GM12878 (cell line): Measurements from ENCODE around the gene KRT33A. TPM values are rescaled to one million over a fixed set of nuclear protein-coding genes. Genes with fewer than 3 reads are reported as not detected.
"Not testable (repeated sequence)": the region's sequence is repeated elsewhere in the genome, so short reads cannot be mapped to it uniquely, and the experiment has no call there.

Experiments
- ATAC-seq: fragments of 200-7000 bp; cut with Tn5 transposase; 3 replicates; pipeline ENCODE4 v1.9.1; 2020; ENCODE audit warnings: mild to moderate bottlenecking, moderate library complexity
- BruUV-seq: library from RNA; stranded (reverse); fragments of 400-500 nt; replicated peaks from 2 replicates; lab custom pipeline; 2021; lab: Mats Ljungman, UMichigan
- CTCF ChIA-PET: fragments of 300-600 bp; sonication (Branson Sonifier 250); formaldehyde crosslinking; extraction: SDS; loops from one replicate; lab custom pipeline; 2021; ENCODE audit warnings: inconsistent platforms; lab: Yijun Ruan, JAX
- POLR2A ChIA-PET: fragments of 350-600 bp; formaldehyde crosslinking; extraction: SDS; loops from one replicate; lab custom pipeline; 2021; ENCODE audit warnings: inconsistent platforms; lab: Charles Lee
- RAD21 ChIA-PET: fragments of 300-600 bp; sonication (Branson Sonifier 250); formaldehyde crosslinking; loops from one replicate; lab custom pipeline; 2023; ENCODE audit warnings: antibody characterized with exemption; ENCODE audit not compliant: unreplicated experiment; lab: Charles Lee
- SMC1A ChIA-PET: fragments of 300-600 bp; sonication (Branson Sonifier 250); formaldehyde crosslinking; loops from one replicate; lab custom pipeline; 2023; ENCODE audit not compliant: unreplicated experiment, uncharacterized antibody; lab: Charles Lee
- DNase-seq: peaks from one replicate; pipeline ENCODE4 v3.0.0-alpha.2; 2011; ENCODE audit warnings: low read depth, low spot score
- FAIRE-seq: peaks from 3 replicates; lab custom pipeline; 2011; peaks lifted over from hg19 to GRCh38; lab: Jason Lieb, UNC
- H2AFZ ChIP-seq: 2 replicates; pipeline ENCODE4 v1.6.0; 2011; ENCODE audit warnings: low read depth, low read length, control low read depth; ENCODE audit not compliant: control insufficient read depth
- H3K27ac ChIP-seq: 2 replicates; pipeline ENCODE4 v1.5.1; 2011; ENCODE audit warnings: control low read depth; ENCODE audit not compliant: control insufficient read depth, insufficient read depth
- H3K27me3 ChIP-seq, 2 experiments: replicated peaks in 1 of 2; 2 replicates each; pipeline versions ENCODE4 v1.6.0 to v1.6.1; 2011; ENCODE audit warnings: low read length in 1 of 2; ENCODE audit not compliant: control insufficient read depth in 2 of 2, insufficient read depth in 2 of 2
- H3K36me3 ChIP-seq, 2 experiments: 2 replicates each; pipeline ENCODE4 v1.5.1; 2011; ENCODE audit warnings: low read length in 1 of 2; ENCODE audit not compliant: control insufficient read depth in 2 of 2, insufficient read depth in 2 of 2
- H3K4me1 ChIP-seq: 2 replicates; pipeline ENCODE4 v1.6.1; 2011; ENCODE audit warnings: mild to moderate bottlenecking, low read length, moderate library complexity, mixed read lengths; ENCODE audit not compliant: control insufficient read depth, insufficient read depth
- H3K4me2 ChIP-seq: 2 replicates; pipeline ENCODE4 v1.6.0; 2011; ENCODE audit warnings: control low read depth; ENCODE audit not compliant: control insufficient read depth, insufficient read depth
- H3K4me3 ChIP-seq: fragments of 200-600 bp; sonication (generic); 2 replicates; pipeline ENCODE4 v1.5.1; 2016
- H3K79me2 ChIP-seq: 2 replicates; pipeline ENCODE4 v1.6.0; 2011; ENCODE audit warnings: low read length; ENCODE audit not compliant: control insufficient read depth, insufficient read depth
- H3K9ac ChIP-seq: 2 replicates; pipeline ENCODE4 v1.8.0; 2011; ENCODE audit warnings: low read length, control low read depth, mixed read lengths; ENCODE audit not compliant: control insufficient read depth, insufficient read depth
- H3K9me3 ChIP-seq: replicated peaks from 3 replicates; pipeline ENCODE4 v1.5.1; 2011; ENCODE audit warnings: mild to moderate bottlenecking, low read length; ENCODE audit not compliant: control insufficient read depth, insufficient read depth
- H4K20me1 ChIP-seq: 2 replicates; pipeline ENCODE4 v1.6.0; 2011; ENCODE audit not compliant: control insufficient read depth, insufficient read depth
- ASH2L ChIP-seq: fragments of 300-600, 200-600 bp; sonication (generic); IDR thresholded peaks from 2 replicates; pipeline ENCODE4 v1.6.1; 2017; ENCODE audit warnings: low read depth, mild to moderate bottlenecking, borderline replicate concordance
- IRF3 ChIP-seq: fragments of 450-650 bp; IDR thresholded peaks from 2 replicates; pipeline ENCODE4 v1.6.1; 2014; ENCODE audit warnings: mild to moderate bottlenecking
- TCF12 ChIP-seq: IDR thresholded peaks from 2 replicates; pipeline ENCODE4 v1.6.1; 2011; ENCODE audit warnings: low read depth, mild to moderate bottlenecking, low read length
- USF1 ChIP-seq: IDR thresholded peaks from 2 replicates; pipeline ENCODE4 v1.6.1; 2011; ENCODE audit warnings: borderline replicate concordance, low read depth, mild to moderate bottlenecking, moderate library complexity, mixed read lengths, low read length; ENCODE audit not compliant: insufficient read depth; ENCODE audit errors: extremely low read length
- WGBS: methylation state at CpG from one replicate; pipeline ENCODE4 v1.1.6; 2016; ENCODE audit warnings: low lambda C conversion rate; ENCODE audit not compliant: insufficient replicate concordance, insufficient coverage; ENCODE audit errors: missing lambda C conversion rate; 5-methylcytosine and 5-hydroxymethylcytosine counted together
- in situ Hi-C: fragments of 300-500 bp; cut with MboI; formaldehyde crosslinking; loops from 9 replicates; pipeline ENCODE4 v1.14.3; 2018; ENCODE audit warnings: mixed read lengths
- intact Hi-C: fragments of 100-400 bp; cut with micrococcal nuclease; formaldehyde crosslinking; loops from one replicate; pipeline ENCODE4 v1.14.2; 2022; ENCODE audit not compliant: unreplicated experiment
- polyA plus RNA-seq, 11 experiments: library from polyadenylated mRNA; depleted of rRNA in 4 of 11; unstranded in 6 of 11; stranded (reverse) in 5 of 11; fragments of >200 nt; fragmentation: Nextera tagmentation in 4 of 11; fragmentation: Illumina TruSeq in 1 of 11; extraction: Ambion mirVana in 4 of 11; extraction: Trizol in 1 of 11; gene quantifications; 1 replicate in 1 of 11; 2 replicates in 10 of 11; pipeline versions ENCODE4 v1.2.1 to v1.2.3, GENCODE V29; 2011 to 2016; ENCODE audit warnings: inconsistent platforms in 2 of 11, missing spikeins in 2 of 11, low read depth in 1 of 11
- total RNA-seq, 4 experiments: library from RNA; depleted of rRNA in 3 of 4; stranded (reverse); fragments of >200 nt in 3 of 4; fragmentation: Illumina TruSeq in 1 of 4; extraction: Trizol in 1 of 4; gene quantifications; 2 replicates each; pipeline versions ENCODE4 v1.2.1 to v1.2.3, GENCODE V29; 2013 to 2021

The KRT33A gene
- total and polyA plus RNA-seq, 10 of the 15 experiments (the other 5 are each of a cell fraction or from before 2014, with no cell fraction given) = not detected

- WGBS = 67% methylated on average over 16 of the region's 16 CpGs
- H3K4me3 ChIP-seq, H3K9ac ChIP-seq, H3K9me3 ChIP-seq, H3K79me2 ChIP-seq, H4K20me1 ChIP-seq, SMC1A ChIA-PET, ATAC-seq, H3K4me2 ChIP-seq, RAD21 ChIA-PET, H3K4me1 ChIP-seq, DNase-seq, H3K27ac ChIP-seq, POLR2A ChIA-PET, in situ Hi-C loops, BruUV-seq, H3K27me3 ChIP-seq, H2AFZ ChIP-seq, FAIRE-seq, intact Hi-C loops, H3K36me3 ChIP-seq: not testable (repeated sequence)
- CTCF ChIA-PET = interaction anchor here (1.8 kb wide), 1 partner anchor 24 kb away, joined by 4 read pairs; no protein-coding TSS in a partner anchor
Measured at GRCh38 chr17:41346421-41346820, 4.2 kb downstream of the KRT33A start.

- Histone ChIP-seq H3K4me3 (no peak overlapping the region), H3K36me3 (no peaks in the 10 kb centered on the region; a peak in 1 of 4 replicates), H3K9ac (no peak overlapping the region), H3K79me2 (no peaks in the 10 kb centered on the region), H3K4me1 (peaks cover 8% of the 10 kb centered on the region), H3K4me2 (no peak overlapping the region), H3K27ac (no peak overlapping the region), H4K20me1 (no peaks in the 10 kb centered on the region; the same call in 1 of the 2 replicates), H3K27me3 (no peaks in the 10 kb centered on the region; a peak in 1 of 4 replicates), H2AFZ (no peak overlapping the region), H3K9me3 (peaks cover 4% of the 10 kb centered on the region; the same call in 2 of the 3 replicates)
- DNase-seq = no peak
- in situ Hi-C loops = no loop called here
- ChIA-PET POLR2A (no interaction called here), SMC1A (no interaction called here), RAD21 (no interaction called here), CTCF (no interaction called here)
- no TSS peak for BruUV-seq
- TF ChIP-seq IRF3 (no peak), ASH2L (no peak), TCF12 (no peak), USF1 (no peak)
- intact Hi-C loops = no loop called here
- 32% methylated on average over 3 of the region's 3 CpGs for WGBS
- ATAC-seq = no peak
- FAIRE-seq = no peak
Measured at GRCh38 chr17:41345992-41346391, 4.6 kb downstream of the KRT33A start.
